Measurements from ENCODE around the gene HAUS1. TPM values are rescaled to one million over a fixed set of nuclear protein-coding genes. Genes with fewer than 3 reads are reported as not detected.

The HAUS1 gene
- total RNA-seq, 1 experiment from 2014 or later = 58.7 TPM

DNA sequence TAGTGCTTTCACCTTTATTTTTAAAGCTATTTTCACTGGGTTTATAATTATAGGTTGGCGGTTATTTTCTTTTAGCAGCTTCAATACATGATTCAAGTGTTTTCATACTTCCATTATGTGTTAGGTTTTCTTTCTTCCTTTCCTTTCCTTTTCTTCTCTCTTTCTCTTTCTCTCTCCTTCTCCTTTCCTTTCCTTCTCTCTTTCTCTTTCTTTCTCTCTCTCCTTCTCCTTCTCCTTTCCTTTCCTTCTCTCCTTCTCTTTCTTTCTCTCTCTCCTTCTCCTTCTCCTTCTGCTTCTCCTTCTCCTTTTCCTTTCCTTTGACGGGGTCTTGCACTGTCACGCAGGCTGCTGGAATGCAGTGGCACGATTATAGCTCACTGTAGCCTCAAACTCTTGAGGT is 36.0 kb downstream of the HAUS1 start (continued):
- TF ChIP-seq, protein P1, sequence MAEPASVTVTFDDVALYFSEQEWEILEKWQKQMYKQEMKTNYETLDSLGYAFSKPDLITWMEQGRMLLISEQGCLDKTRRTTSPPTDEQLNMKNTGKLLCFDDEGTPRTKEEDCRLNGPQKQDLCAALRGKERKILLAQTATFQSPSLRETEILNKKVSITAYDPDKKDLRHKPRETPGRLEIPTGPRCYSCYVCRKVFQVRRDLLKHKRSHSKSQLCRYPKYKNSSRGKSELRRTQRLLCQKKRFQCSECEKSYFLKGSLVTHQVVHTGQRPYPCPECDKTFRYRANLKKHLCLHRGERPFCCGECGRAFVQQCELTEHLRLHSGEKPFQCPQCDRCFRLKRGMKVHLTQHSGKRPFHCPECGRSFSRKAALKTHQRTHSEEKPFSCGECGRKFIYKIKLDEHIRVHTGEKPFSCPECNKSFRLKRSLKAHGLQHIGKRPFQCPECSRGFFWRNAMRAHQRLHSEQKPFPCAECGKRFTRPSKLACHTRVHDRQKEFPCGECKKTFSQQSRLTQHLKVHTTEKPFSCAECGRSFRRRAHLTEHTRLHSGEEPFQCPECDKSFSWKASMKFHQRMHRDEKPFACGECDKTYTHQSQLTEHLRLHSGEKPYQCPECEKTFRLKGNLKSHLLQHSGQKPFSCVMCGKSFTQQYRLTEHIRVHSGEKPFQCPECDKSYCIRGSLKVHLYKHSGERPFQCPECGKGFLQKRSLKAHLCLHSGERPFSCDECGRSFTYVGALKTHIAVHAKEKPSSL (CRISPR knock-in tag; conservative IDR thresholded peaks at IDR 0.05) = no peak
- TF ChIP-seq, protein P2, sequence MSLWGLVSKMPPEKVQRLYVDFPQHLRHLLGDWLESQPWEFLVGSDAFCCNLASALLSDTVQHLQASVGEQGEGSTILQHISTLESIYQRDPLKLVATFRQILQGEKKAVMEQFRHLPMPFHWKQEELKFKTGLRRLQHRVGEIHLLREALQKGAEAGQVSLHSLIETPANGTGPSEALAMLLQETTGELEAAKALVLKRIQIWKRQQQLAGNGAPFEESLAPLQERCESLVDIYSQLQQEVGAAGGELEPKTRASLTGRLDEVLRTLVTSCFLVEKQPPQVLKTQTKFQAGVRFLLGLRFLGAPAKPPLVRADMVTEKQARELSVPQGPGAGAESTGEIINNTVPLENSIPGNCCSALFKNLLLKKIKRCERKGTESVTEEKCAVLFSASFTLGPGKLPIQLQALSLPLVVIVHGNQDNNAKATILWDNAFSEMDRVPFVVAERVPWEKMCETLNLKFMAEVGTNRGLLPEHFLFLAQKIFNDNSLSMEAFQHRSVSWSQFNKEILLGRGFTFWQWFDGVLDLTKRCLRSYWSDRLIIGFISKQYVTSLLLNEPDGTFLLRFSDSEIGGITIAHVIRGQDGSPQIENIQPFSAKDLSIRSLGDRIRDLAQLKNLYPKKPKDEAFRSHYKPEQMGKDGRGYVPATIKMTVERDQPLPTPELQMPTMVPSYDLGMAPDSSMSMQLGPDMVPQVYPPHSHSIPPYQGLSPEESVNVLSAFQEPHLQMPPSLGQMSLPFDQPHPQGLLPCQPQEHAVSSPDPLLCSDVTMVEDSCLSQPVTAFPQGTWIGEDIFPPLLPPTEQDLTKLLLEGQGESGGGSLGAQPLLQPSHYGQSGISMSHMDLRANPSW (CRISPR knock-in tag; conservative IDR thresholded peaks at IDR 0.05; ENCODE audit: low read depth) = no peak

DNA sequence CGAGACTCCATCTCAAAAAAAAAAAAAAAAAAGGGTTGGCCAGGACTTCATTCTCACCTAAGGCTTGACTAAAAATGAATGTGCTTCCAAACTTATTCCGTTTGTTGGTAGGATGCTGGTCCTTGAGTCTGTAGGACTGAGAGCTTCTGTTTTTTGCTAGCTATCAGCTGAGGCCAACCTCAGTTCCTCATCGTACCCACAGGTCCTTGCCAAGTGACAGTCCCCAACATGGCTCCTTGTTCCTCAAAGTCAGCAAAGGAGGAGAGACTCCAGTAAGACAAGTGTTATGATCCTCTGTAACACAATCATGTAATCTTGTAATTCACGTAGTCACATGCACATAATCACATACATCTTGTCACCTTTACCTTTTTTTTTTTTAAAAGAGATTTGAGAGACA is 37.0 kb downstream of the HAUS1 start:
- POLR2A ChIA-PET = interaction anchor here (1.1 kb wide), 1 partner anchor 108 kb away, joined by 3 read pairs; no protein-coding TSS in a partner anchor
- CTCF ChIA-PET = interaction anchor here (0.7 to 2.0 kb wide), 2 partner anchors 32 to 111 kb away, joined by 3 to 10 read pairs; a partner anchor contains a TSS
- Mint-ChIP-seq H3K27me3 (ENCODE audit: low read depth) (no peaks in the 10 kb centered on the region), H3K9me3 (no peaks in the 10 kb centered on the region), H3K4me1 (peaks cover 10% of the 10 kb centered on the region), H3K36me3 (no peaks in the 10 kb centered on the region), H3K4me3 (no peak overlapping the region), H3K27ac (no peak overlapping the region)
- no peak for DNase-seq (ENCODE audit: low spot score)
- TF ChIP-seq, protein P3, sequence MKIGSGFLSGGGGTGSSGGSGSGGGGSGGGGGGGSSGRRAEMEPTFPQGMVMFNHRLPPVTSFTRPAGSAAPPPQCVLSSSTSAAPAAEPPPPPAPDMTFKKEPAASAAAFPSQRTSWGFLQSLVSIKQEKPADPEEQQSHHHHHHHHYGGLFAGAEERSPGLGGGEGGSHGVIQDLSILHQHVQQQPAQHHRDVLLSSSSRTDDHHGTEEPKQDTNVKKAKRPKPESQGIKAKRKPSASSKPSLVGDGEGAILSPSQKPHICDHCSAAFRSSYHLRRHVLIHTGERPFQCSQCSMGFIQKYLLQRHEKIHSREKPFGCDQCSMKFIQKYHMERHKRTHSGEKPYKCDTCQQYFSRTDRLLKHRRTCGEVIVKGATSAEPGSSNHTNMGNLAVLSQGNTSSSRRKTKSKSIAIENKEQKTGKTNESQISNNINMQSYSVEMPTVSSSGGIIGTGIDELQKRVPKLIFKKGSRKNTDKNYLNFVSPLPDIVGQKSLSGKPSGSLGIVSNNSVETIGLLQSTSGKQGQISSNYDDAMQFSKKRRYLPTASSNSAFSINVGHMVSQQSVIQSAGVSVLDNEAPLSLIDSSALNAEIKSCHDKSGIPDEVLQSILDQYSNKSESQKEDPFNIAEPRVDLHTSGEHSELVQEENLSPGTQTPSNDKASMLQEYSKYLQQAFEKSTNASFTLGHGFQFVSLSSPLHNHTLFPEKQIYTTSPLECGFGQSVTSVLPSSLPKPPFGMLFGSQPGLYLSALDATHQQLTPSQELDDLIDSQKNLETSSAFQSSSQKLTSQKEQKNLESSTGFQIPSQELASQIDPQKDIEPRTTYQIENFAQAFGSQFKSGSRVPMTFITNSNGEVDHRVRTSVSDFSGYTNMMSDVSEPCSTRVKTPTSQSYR (CRISPR knock-in tag; IDR thresholded peaks at IDR 0.05) = no peak
- TF ChIP-seq JAZF1 (CRISPR knock-in tag; IDR thresholded peaks at IDR 0.05) = no peak
- TF ChIP-seq, protein P4, sequence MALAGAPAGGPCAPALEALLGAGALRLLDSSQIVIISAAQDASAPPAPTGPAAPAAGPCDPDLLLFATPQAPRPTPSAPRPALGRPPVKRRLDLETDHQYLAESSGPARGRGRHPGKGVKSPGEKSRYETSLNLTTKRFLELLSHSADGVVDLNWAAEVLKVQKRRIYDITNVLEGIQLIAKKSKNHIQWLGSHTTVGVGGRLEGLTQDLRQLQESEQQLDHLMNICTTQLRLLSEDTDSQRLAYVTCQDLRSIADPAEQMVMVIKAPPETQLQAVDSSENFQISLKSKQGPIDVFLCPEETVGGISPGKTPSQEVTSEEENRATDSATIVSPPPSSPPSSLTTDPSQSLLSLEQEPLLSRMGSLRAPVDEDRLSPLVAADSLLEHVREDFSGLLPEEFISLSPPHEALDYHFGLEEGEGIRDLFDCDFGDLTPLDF (CRISPR knock-in tag; IDR thresholded peaks at IDR 0.05) = no peak
- TF ChIP-seq, protein P5, sequence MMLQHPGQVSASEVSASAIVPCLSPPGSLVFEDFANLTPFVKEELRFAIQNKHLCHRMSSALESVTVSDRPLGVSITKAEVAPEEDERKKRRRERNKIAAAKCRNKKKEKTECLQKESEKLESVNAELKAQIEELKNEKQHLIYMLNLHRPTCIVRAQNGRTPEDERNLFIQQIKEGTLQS (CRISPR knock-in tag; conservative IDR thresholded peaks at IDR 0.05) = no peak
- TF ChIP-seq, protein P6, sequence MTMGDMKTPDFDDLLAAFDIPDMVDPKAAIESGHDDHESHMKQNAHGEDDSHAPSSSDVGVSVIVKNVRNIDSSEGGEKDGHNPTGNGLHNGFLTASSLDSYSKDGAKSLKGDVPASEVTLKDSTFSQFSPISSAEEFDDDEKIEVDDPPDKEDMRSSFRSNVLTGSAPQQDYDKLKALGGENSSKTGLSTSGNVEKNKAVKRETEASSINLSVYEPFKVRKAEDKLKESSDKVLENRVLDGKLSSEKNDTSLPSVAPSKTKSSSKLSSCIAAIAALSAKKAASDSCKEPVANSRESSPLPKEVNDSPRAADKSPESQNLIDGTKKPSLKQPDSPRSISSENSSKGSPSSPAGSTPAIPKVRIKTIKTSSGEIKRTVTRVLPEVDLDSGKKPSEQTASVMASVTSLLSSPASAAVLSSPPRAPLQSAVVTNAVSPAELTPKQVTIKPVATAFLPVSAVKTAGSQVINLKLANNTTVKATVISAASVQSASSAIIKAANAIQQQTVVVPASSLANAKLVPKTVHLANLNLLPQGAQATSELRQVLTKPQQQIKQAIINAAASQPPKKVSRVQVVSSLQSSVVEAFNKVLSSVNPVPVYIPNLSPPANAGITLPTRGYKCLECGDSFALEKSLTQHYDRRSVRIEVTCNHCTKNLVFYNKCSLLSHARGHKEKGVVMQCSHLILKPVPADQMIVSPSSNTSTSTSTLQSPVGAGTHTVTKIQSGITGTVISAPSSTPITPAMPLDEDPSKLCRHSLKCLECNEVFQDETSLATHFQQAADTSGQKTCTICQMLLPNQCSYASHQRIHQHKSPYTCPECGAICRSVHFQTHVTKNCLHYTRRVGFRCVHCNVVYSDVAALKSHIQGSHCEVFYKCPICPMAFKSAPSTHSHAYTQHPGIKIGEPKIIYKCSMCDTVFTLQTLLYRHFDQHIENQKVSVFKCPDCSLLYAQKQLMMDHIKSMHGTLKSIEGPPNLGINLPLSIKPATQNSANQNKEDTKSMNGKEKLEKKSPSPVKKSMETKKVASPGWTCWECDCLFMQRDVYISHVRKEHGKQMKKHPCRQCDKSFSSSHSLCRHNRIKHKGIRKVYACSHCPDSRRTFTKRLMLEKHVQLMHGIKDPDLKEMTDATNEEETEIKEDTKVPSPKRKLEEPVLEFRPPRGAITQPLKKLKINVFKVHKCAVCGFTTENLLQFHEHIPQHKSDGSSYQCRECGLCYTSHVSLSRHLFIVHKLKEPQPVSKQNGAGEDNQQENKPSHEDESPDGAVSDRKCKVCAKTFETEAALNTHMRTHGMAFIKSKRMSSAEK (CRISPR knock-in tag; IDR thresholded peaks at IDR 0.05; ENCODE audit: borderline replicate concordance) = no peak
- no peak for TF ChIP-seq FOXK1 (CRISPR knock-in tag; IDR thresholded peaks at IDR 0.05)
- TF ChIP-seq ZNF138 (CRISPR knock-in tag; conservative IDR thresholded peaks at IDR 0.05) = no peak
- no peak for TF ChIP-seq RORB (CRISPR knock-in tag; IDR thresholded peaks at IDR 0.05)
- TF ChIP-seq, protein P2 (CRISPR knock-in tag; conservative IDR thresholded peaks at IDR 0.05; ENCODE audit: low read depth) = no peak
- TF ChIP-seq JUN (CRISPR knock-in tag; IDR thresholded peaks at IDR 0.05) = no peak
- no peak for TF ChIP-seq NR3C1 (CRISPR knock-in tag; conservative IDR thresholded peaks at IDR 0.05; ENCODE audit: low read depth)
- TF ChIP-seq MXD4 (CRISPR knock-in tag; IDR thresholded peaks at IDR 0.05; ENCODE audit: borderline replicate concordance) = no peak
- TF ChIP-seq, protein P7, sequence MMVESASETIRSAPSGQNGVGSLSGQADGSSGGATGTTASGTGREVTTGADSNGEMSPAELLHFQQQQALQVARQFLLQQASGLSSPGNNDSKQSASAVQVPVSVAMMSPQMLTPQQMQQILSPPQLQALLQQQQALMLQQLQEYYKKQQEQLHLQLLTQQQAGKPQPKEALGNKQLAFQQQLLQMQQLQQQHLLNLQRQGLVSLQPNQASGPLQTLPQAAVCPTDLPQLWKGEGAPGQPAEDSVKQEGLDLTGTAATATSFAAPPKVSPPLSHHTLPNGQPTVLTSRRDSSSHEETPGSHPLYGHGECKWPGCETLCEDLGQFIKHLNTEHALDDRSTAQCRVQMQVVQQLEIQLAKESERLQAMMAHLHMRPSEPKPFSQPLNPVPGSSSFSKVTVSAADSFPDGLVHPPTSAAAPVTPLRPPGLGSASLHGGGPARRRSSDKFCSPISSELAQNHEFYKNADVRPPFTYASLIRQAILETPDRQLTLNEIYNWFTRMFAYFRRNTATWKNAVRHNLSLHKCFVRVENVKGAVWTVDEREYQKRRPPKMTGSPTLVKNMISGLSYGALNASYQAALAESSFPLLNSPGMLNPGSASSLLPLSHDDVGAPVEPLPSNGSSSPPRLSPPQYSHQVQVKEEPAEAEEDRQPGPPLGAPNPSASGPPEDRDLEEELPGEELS (CRISPR knock-in tag; IDR thresholded peaks at IDR 0.05) = no peak
- TF ChIP-seq TEAD4 (CRISPR knock-in tag; IDR thresholded peaks at IDR 0.05) = no peak
- no peak for TF ChIP-seq ZNF121 (CRISPR knock-in tag; IDR thresholded peaks at IDR 0.05)
- no peak for ATAC-seq

Data from WTC11 (cell line).